ENCODE results near the gene MORN2.

MORN2 gene

GRCh38 chr2:38922389-38922788, 46.6 kb downstream of the MORN2 start:
- H3K9me3 Mint-ChIP-seq, result no peaks in the 10 kb centered on the region
- H3K27me3 Mint-ChIP-seq, result no peaks in the 10 kb centered on the region
- H3K36me3 Mint-ChIP-seq, result no peaks in the 10 kb centered on the region
- H3K27ac Mint-ChIP-seq, result no peak overlapping the region
- ATAC-seq, result no peak
- no peak overlapping the region for H3K4me3 Mint-ChIP-seq
- H3K4me1 Mint-ChIP-seq, result no peaks in the 10 kb centered on the region

DNA sequence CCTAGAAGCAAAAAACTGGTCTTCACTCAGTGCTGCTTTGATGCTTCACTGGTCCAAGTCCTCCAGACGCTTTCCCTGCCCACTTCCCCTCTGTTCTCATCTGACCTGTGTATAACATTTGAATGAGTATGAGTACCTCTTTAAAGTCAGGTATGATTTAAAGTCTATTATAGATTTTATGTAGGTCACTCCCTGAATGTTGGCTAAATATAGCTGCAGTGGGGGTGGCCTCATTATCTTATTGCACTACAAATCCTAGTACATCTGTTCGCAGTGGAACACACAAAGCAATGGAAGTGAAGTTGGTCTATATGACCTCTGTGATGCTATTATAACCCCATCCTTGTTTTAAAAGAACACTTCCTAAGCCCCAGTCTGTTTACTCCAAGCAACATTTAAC, 47.1 kb downstream of the MORN2 start:
- H3K4me1 Mint-ChIP-seq, result no peaks in the 10 kb centered on the region
- ATAC-seq, result no peak
- no peaks in the 10 kb centered on the region for H3K9me3 Mint-ChIP-seq
- no peak overlapping the region for H3K4me3 Mint-ChIP-seq
- H3K36me3 Mint-ChIP-seq, result no peaks in the 10 kb centered on the region
- no peak overlapping the region for H3K27ac Mint-ChIP-seq
- H3K27me3 Mint-ChIP-seq, result no peaks in the 10 kb centered on the region

DNA sequence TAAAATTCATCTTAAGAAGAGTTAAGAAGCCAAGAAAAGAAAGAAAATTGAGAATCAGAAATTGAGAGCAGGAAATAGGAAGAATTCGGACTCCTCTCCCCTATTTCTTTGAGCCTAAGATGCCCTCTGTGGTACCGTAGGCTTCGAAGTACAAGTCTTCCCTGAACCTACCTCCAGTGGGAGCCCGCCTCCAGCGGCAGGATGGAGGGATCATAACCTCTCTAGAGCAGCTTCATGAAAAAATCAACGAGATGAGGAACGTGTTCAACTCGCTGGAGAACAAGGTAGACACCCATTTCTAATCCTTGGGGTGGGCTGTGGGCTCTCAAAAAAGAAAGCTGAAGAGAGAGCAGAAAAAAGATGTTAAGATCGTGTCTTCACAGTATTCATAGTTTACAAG, 50.2 kb downstream of the MORN2 start:
- H3K36me3 Mint-ChIP-seq, result no peaks in the 10 kb centered on the region
- no peak overlapping the region for H3K27ac Mint-ChIP-seq
- no peaks in the 10 kb centered on the region for H3K9me3 Mint-ChIP-seq
- no peak overlapping the region for H3K4me3 Mint-ChIP-seq
- H3K27me3 Mint-ChIP-seq, result no peaks in the 10 kb centered on the region
- ATAC-seq, result no peak
- no peaks in the 10 kb centered on the region for H3K4me1 Mint-ChIP-seq

DNA sequence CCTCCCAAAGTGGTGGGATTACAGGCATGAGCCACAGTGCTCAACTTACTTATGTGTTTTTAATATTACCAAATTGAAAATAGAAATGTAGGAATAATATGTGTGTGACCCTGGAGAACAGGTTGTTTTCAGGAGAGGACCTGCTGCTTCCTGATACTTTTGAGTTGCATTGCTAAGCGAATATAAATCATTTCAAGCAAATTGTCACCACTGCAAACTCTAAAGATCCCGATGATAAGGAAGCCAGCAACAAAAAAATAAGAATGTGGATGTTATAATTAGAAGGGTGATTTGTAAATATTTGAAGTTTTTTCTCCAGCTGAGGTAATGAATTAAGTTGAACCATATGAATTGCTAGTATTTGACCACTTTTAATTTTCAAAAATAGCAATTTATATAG, 54.8 kb downstream of the MORN2 start:
- Mint-ChIP-seq H3K9me3 (no peaks in the 10 kb centered on the region), H3K36me3 (no peaks in the 10 kb centered on the region), H3K27me3 (peaks cover 14% of the 10 kb centered on the region), H3K27ac (no peak overlapping the region), H3K4me3 (no peak overlapping the region), H3K4me1 (peaks cover 7% of the 10 kb centered on the region)
- ATAC-seq, result no peak
